Keratinocyte (primary cell): ENCODE data around the gene RTN4IP1.

ENCODE experiments used
- EZH2 ChIP-seq: IDR thresholded peaks from one replicate; pipeline ENCODE4 v1.6.1; 2012; ENCODE audit warnings: inconsistent platforms, mild to moderate bottlenecking, low read length, moderate library complexity
- TF ChIP-seq, protein P1 (sequence below), 3 experiments: IDR thresholded peaks in 1 of 3; conservative IDR thresholded peaks in 1 of 3; optimal IDR thresholded peaks in 1 of 3; 2 replicates in 2 of 3; 3 replicates in 1 of 3; pipeline versions ENCODE3 to v1.5.1; 2011; ENCODE audit warnings: low read length in 3 of 3, mild to moderate bottlenecking in 3 of 3, moderate library complexity in 2 of 3, control low read depth in 1 of 3, inconsistent platforms in 1 of 3; ENCODE audit not compliant: insufficient read depth in 2 of 3; ENCODE audit errors: extremely low read depth in 1 of 3

DNA sequence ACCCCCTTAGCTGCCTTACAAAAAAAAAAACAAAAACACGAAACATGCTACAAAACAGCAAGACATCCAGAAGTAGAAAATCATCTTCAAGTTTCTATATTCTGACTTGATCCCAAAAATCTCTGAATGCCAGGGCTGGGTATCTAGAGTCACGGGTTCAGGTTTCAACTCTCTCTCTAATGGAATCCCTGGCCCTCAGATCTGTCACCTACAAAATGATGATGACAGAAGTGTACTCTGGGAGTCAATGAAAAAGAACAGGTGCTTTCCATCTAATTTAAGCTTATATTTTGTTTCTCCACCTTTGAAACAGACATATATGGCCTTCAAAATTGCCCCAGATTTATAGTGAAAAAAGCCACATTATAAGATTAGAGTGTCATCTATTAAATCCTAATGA, 18.3 kb downstream of the RTN4IP1 start:
- TF ChIP-seq, protein P1, sequence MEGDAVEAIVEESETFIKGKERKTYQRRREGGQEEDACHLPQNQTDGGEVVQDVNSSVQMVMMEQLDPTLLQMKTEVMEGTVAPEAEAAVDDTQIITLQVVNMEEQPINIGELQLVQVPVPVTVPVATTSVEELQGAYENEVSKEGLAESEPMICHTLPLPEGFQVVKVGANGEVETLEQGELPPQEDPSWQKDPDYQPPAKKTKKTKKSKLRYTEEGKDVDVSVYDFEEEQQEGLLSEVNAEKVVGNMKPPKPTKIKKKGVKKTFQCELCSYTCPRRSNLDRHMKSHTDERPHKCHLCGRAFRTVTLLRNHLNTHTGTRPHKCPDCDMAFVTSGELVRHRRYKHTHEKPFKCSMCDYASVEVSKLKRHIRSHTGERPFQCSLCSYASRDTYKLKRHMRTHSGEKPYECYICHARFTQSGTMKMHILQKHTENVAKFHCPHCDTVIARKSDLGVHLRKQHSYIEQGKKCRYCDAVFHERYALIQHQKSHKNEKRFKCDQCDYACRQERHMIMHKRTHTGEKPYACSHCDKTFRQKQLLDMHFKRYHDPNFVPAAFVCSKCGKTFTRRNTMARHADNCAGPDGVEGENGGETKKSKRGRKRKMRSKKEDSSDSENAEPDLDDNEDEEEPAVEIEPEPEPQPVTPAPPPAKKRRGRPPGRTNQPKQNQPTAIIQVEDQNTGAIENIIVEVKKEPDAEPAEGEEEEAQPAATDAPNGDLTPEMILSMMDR (optimal IDR thresholded peaks at IDR 0.05 in 1 of 3, IDR thresholded peaks at IDR 0.05 in 1 of 3, conservative IDR thresholded peaks at IDR 0.05 in 1 of 3; ENCODE audit: extremely low read depth in 1 of 3, insufficient read depth in 2 of 3, low read length in 3 of 3) = no peak
- no peak for TF ChIP-seq EZH2
